A673 (cell line): ENCODE data around the gene HIBADH.

Experiments used
- CTCF ChIP-seq: fragments of 300-800, 200-600 bp; sonication (generic); conservative IDR thresholded peaks from 2 replicates; pipeline ENCODE4 v1.5.1; 2017; ENCODE audit warnings: low read depth, mild to moderate bottlenecking, antibody characterized with exemption, low read length, moderate library complexity, mixed read lengths
- EZH2 ChIP-seq: fragments of 200-600 bp; sonication (generic); IDR thresholded peaks from 2 replicates; pipeline ENCODE4 v1.6.1; 2017; ENCODE audit warnings: borderline replicate concordance, low read depth, mild to moderate bottlenecking, mixed read lengths, antibody characterized with exemption, low read length; ENCODE audit not compliant: poor library complexity, severe bottlenecking

DNA sequence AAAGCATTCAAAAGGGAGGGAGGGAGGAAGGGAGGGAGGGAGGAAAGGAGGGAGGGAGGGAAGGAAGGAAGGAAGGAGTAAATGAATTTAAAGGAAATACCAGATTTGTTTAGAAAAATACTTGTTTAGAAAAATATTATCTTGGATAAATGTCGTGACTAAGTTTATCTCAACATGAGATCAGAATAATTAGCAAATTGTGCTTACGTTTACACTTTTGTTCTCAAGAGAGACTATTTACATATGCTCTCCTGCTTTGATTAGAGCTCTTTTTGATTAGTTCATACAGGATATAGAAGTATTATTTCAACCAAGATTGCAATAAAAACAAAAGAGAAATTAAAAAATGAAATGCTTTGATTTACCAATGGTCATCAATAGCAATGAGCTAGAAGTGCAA is 186.2 kb downstream of the HIBADH start:
- TF ChIP-seq CTCF (no peak), EZH2 (no peak)
